Measurements from ENCODE around the gene SUGCT.

DNA sequence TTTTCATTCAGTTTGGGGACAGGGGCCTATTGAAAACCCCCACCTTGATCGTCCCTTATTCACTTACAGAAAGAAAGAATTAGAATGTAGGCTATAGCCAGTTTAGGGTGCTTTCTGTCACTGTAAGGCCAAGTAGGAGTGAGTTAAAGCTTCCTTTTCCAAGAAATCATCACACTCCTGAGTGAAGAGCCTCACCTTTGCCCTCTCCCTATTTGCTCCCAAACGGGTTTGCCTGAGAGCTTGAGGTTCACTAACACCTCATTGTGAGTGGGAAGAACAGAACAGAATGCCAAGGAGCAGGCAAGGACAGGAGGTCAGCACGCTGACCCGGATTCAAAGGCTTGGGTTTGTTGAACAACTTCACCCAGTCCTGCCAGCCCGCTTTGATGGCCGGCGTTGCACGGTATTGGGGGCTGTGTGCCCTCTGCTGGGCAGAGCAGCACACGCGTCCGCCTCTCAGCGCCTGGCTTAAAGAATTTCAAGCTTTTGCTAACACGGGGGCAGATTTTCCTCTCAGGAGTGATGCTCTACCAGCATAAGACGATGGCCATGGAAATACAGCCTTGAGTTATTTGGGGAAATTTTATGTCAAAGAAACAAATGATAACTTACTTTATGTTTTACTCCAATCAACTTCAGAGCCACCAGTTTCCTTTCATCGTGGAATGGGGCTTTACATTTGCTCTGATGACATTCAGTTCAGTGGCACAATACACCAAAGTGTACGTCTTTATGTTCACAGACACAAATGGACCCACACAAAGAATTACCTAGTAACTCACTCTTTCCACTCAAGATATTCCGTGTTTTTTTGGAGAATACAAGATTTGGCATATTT is 470.0 kb downstream of the SUGCT start:
- TF ChIP-seq, protein P1, sequence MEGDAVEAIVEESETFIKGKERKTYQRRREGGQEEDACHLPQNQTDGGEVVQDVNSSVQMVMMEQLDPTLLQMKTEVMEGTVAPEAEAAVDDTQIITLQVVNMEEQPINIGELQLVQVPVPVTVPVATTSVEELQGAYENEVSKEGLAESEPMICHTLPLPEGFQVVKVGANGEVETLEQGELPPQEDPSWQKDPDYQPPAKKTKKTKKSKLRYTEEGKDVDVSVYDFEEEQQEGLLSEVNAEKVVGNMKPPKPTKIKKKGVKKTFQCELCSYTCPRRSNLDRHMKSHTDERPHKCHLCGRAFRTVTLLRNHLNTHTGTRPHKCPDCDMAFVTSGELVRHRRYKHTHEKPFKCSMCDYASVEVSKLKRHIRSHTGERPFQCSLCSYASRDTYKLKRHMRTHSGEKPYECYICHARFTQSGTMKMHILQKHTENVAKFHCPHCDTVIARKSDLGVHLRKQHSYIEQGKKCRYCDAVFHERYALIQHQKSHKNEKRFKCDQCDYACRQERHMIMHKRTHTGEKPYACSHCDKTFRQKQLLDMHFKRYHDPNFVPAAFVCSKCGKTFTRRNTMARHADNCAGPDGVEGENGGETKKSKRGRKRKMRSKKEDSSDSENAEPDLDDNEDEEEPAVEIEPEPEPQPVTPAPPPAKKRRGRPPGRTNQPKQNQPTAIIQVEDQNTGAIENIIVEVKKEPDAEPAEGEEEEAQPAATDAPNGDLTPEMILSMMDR (IDR thresholded peaks at IDR 0.05; ENCODE audit: insufficient read depth, low read length): peak; percentile 90
- TF ChIP-seq POLR2AphosphoS5 (IDR thresholded peaks at IDR 0.05; ENCODE audit: low read depth) (no peak), SPI1 (IDR thresholded peaks at IDR 0.05; ENCODE audit: borderline replicate concordance, low read depth) (no peak)
- TF ChIP-seq, protein P2, sequence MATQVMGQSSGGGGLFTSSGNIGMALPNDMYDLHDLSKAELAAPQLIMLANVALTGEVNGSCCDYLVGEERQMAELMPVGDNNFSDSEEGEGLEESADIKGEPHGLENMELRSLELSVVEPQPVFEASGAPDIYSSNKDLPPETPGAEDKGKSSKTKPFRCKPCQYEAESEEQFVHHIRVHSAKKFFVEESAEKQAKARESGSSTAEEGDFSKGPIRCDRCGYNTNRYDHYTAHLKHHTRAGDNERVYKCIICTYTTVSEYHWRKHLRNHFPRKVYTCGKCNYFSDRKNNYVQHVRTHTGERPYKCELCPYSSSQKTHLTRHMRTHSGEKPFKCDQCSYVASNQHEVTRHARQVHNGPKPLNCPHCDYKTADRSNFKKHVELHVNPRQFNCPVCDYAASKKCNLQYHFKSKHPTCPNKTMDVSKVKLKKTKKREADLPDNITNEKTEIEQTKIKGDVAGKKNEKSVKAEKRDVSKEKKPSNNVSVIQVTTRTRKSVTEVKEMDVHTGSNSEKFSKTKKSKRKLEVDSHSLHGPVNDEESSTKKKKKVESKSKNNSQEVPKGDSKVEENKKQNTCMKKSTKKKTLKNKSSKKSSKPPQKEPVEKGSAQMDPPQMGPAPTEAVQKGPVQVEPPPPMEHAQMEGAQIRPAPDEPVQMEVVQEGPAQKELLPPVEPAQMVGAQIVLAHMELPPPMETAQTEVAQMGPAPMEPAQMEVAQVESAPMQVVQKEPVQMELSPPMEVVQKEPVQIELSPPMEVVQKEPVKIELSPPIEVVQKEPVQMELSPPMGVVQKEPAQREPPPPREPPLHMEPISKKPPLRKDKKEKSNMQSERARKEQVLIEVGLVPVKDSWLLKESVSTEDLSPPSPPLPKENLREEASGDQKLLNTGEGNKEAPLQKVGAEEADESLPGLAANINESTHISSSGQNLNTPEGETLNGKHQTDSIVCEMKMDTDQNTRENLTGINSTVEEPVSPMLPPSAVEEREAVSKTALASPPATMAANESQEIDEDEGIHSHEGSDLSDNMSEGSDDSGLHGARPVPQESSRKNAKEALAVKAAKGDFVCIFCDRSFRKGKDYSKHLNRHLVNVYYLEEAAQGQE (IDR thresholded peaks at IDR 0.05; ENCODE audit: insufficient replicate concordance, low read depth): no peak
